ENCODE data around the gene ZNF609. TPM values are rescaled to one million over a fixed set of nuclear protein-coding genes. Genes with fewer than 3 reads are reported as not detected.
A peak's percentile ranks its signal among the peaks of the same experiment; 100 is the strongest.
"Not testable (repeated sequence)": the region's sequence is repeated elsewhere in the genome, so short reads cannot be mapped to it uniquely, and the experiment has no call there.

Gene ZNF609
- total RNA-seq, 4 donors from 2014 or later: 25.2 to 45.5 (median 32.6) TPM

- intact Hi-C loops (cut with DNase I): no loop called here
- 93 to 95% methylated on average over 3 of the region's 3 CpGs for WGBS, 2 donors
- TF ChIP-seq POLR2A (IDR thresholded peaks at IDR 0.05) (no peak), CTCF (IDR thresholded peaks at IDR 0.05) (no peak)
Measured at GRCh38 chr15:64642875-64643274, 182.5 kb downstream of the ZNF609 start.

GRCh38 chr15:64643685-64644084 lies 183.3 kb downstream of the ZNF609 start:
- intact Hi-C loops (cut with DNase I): no loop called here
- WGBS, 2 donors: 97 to 100% methylated on average over 1 of the region's 1 CpG
- no peak overlapping the region for H3K4me3 ChIP-seq (replicated peaks in 1 of 3)
- H3K4me1 ChIP-seq: peaks cover 5 to 8% of the 10 kb centered on the region in 2 donors
- no peak for DNase-seq
- H3K9me3 ChIP-seq: no peaks in the 10 kb centered on the region
- H3K27ac ChIP-seq: no peak overlapping the region
- H3K36me3 ChIP-seq: no peaks in the 10 kb centered on the region
- H3K27me3 ChIP-seq: no peaks in the 10 kb centered on the region
- no peak for TF ChIP-seq POLR2A (IDR thresholded peaks at IDR 0.05)
- no peak for TF ChIP-seq CTCF (IDR thresholded peaks at IDR 0.05)

More at GRCh38 chr15:64642875-64643274, 182.5 kb downstream of the ZNF609 start:
- no peak overlapping the region for H3K4me3 ChIP-seq (replicated peaks in 1 of 3)
- no peak overlapping the region for H3K27ac ChIP-seq
- H3K36me3 ChIP-seq: no peaks in the 10 kb centered on the region
- no peaks in the 10 kb centered on the region for H3K9me3 ChIP-seq
- peaks cover 5 to 8% of the 10 kb centered on the region in 2 donors for H3K4me1 ChIP-seq
- no peaks in the 10 kb centered on the region for H3K27me3 ChIP-seq
- DNase-seq: no peak

- H3K9me3 ChIP-seq; DNase-seq; H3K27me3 ChIP-seq; H3K36me3 ChIP-seq; H3K4me3 ChIP-seq (replicated peaks in 1 of 3); intact Hi-C loops (cut with DNase I); H3K27ac ChIP-seq; H3K4me1 ChIP-seq: not testable (repeated sequence)
Measured at GRCh38 chr15:64644811-64645210, 184.4 kb downstream of the ZNF609 start.

GRCh38 chr15:64645995-64646394 lies 185.6 kb downstream of the ZNF609 start:
- Histone ChIP-seq H3K9me3 (no peaks in the 10 kb centered on the region), H3K27me3 (no peaks in the 10 kb centered on the region), H3K27ac (no peak overlapping the region), H3K4me3 (replicated peaks in 1 of 3) (no peak overlapping the region), H3K4me1 (peaks cover under 1 to 1% of the 10 kb centered on the region in 2 donors), H3K36me3 (no peaks in the 10 kb centered on the region)
- TF ChIP-seq CTCF (IDR thresholded peaks at IDR 0.05): no peak
- no peak for TF ChIP-seq POLR2A (IDR thresholded peaks at IDR 0.05)
- no peak for DNase-seq
- intact Hi-C loops (cut with DNase I): no loop called here
- 96% methylated on average over 1 of the region's 1 CpG for WGBS, 2 donors

GRCh38 chr15:64647367-64647766 lies 187.0 kb downstream of the ZNF609 start:
- H3K27me3 ChIP-seq: no peaks in the 10 kb centered on the region
- H3K4me1 ChIP-seq: peaks cover 11 to 13% of the 10 kb centered on the region in 2 donors
- no peak for DNase-seq
- H3K27ac ChIP-seq: no peak overlapping the region
- H3K36me3 ChIP-seq: no peaks in the 10 kb centered on the region
- WGBS, 2 donors: 94 to 96% methylated on average over 1 of the region's 1 CpG
- no peaks in the 10 kb centered on the region for H3K9me3 ChIP-seq
- intact Hi-C loops (cut with DNase I): no loop called here
- no peak overlapping the region for H3K4me3 ChIP-seq (replicated peaks in 1 of 3)
- TF ChIP-seq POLR2A (IDR thresholded peaks at IDR 0.05): no peak
- TF ChIP-seq CTCF (IDR thresholded peaks at IDR 0.05): no peak

GRCh38 chr15:64650552-64650951 lies 190.2 kb downstream of the ZNF609 start:
- H3K9me3 ChIP-seq: no peaks in the 10 kb centered on the region
- intact Hi-C loops (cut with DNase I): no loop called here
- WGBS, 2 donors: 84 to 87% methylated on average over 1 of the region's 1 CpG
- peak overlapping the region in 1 of 3 donors; percentile 45 for H3K27ac ChIP-seq
- H3K36me3 ChIP-seq: no peaks in the 10 kb centered on the region
- TF ChIP-seq POLR2A (IDR thresholded peaks at IDR 0.05): no peak
- TF ChIP-seq CTCF (IDR thresholded peaks at IDR 0.05): no peak
- no peak for DNase-seq
- H3K27me3 ChIP-seq: no peaks in the 10 kb centered on the region
- peaks cover 13 to 14% of the 10 kb centered on the region in 2 donors for H3K4me1 ChIP-seq
- no peak overlapping the region for H3K4me3 ChIP-seq (replicated peaks in 1 of 3)
